Upper lobe of left lung (tissue), 6 donors: ENCODE results near the gene ELANE. TPM values are rescaled to one million over a fixed set of nuclear protein-coding genes. Genes with fewer than 3 reads are reported as not detected.
"Not testable (repeated sequence)": the region's sequence is repeated elsewhere in the genome, so short reads cannot be mapped to it uniquely, and the experiment has no call there.

Source experiments
- ATAC-seq, 2 donors: fragments of 200-7000 bp; cut with Tn5 transposase; one replicate each; pipeline ENCODE4 v1.9.1; 2022; ENCODE audit warnings: mild to moderate bottlenecking in 2 of 2, moderate library complexity in 2 of 2; ENCODE audit not compliant: low FRiP score in 2 of 2
- DNase-seq, 2 donors: peaks; one replicate each; pipeline ENCODE4 v3.0.0-alpha.2; 2019 to 2020
- H3K27ac ChIP-seq, 4 donors: fragments of 200-600 bp; sonication (generic); one replicate each; pipeline ENCODE4 v1.5.1; 2016 to 2019
- H3K27me3 ChIP-seq, 4 donors: fragments of 200-600 bp; sonication (generic); one replicate each; pipeline ENCODE4 v1.5.1; 2017 to 2019
- H3K36me3 ChIP-seq, 4 donors: fragments of 200-600 bp; sonication (generic); one replicate each; pipeline ENCODE4 v1.5.1; 2016 to 2019
- H3K4me1 ChIP-seq, 4 donors: fragments of 200-600 bp; sonication (generic); one replicate each; pipeline ENCODE4 v1.5.1; 2018 to 2019
- H3K4me3 ChIP-seq, 4 donors: fragments of 200-600 bp; sonication (generic); one replicate each; pipeline ENCODE4 v1.5.1; 2017 to 2019; ENCODE audit warnings: mild to moderate bottlenecking in 2 of 4, moderate library complexity in 1 of 4
- H3K9me3 ChIP-seq, 4 donors: fragments of 200-600 bp; sonication (generic); one replicate each; pipeline ENCODE4 v1.5.1; 2018 to 2019
- EP300 ChIP-seq, 4 donors: sonication (generic); formaldehyde crosslinking; IDR thresholded peaks; one replicate each; pipeline ENCODE4 v1.5.1; 2017; ENCODE audit warnings: antibody characterized with exemption in 4 of 4, control low read depth in 2 of 4
- POLR2A ChIP-seq, 4 donors: fragments of 450-650 bp; IDR thresholded peaks; one replicate each; pipeline ENCODE4 v1.5.1; 2016 to 2017; ENCODE audit warnings: antibody characterized with exemption in 4 of 4, mild to moderate bottlenecking in 2 of 4
- POLR2AphosphoS5 ChIP-seq, 2 donors: sonication (generic); formaldehyde crosslinking; IDR thresholded peaks; one replicate each; pipeline ENCODE4 v1.5.1; 2017; ENCODE audit warnings: antibody characterized with exemption in 2 of 2
- WGBS, 2 donors: methylation state at CpG; one replicate each; pipeline ENCODE4 v1.1.5; 2017 to 2018; 5-methylcytosine and 5-hydroxymethylcytosine counted together
- total RNA-seq, 6 donors: library from RNA; depleted of rRNA in 4 of 6; stranded (reverse); fragments of >200 nt in 4 of 6; gene quantifications; one replicate each; pipeline versions ENCODE4 v1.1.0 to v1.2.1, GENCODE V29; 2016 to 2021
- TF ChIP-seq, protein P1 (sequence below), 6 experiments: fragments of 450-650 bp in 4 of 6; fragments of 200-600 bp in 2 of 6; sonication (generic) in 2 of 6; IDR thresholded peaks; one replicate each; pipeline ENCODE4 v1.5.1; 2016 to 2019; ENCODE audit warnings: antibody characterized with exemption in 6 of 6
- donor health status: DM: no; HTN: no; CAD: no; lungs with moderate emphysema.
- donor health status: DM: no; HTN: yes; CAD: no; lungs with severe emphysema.

The ELANE gene
- total RNA-seq, 6 donors from 2014 or later, result 0.69 to 11.9 (median 1.3) TPM; not detected in 1

DNA sequence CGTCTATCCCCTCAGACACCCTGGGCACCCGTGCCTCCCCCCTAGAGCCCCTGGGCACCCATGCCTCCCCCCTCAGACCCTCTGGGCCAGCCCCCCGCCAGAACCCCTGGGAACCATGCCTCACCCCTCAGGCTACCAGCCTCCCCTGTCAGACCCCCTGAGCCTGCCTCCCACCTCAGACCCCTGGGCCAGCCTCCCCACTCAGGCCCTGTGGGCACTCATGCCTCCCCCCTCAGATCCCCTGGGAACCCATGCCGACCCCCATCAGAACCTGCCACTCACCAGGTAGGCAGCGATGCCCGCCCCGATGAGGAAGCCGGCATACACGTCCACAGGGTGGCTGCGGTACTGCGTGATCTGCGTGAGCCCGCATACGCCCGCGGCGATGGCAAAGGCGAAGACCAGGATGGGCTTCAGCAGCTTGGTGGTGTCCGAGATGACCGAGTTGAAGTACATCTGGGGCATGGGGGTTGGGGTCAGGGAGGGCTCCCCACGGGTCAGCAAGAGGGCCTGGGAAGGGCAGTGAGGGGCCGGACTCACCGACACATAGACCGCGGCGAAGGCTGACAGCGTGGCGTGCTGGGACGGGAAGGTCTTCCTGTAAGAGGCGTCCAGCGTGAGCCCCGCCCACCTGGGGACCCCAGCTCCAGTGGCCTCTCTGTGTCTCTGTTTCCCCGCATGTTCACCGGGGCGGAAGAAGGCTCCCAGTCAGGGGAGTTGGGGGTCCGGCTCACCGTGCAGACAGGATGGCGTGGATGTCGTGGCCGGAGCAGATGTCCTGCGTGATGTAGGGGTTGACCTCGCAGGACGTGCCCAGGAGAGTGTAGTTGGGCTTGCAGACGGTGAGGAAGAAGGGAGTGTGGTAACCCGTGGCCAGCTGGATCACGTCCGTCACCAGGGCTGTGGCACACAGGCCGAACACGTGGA, 37.7 kb upstream of the ELANE start:
- H3K27me3 ChIP-seq, result no peaks in the 10 kb centered on the region
- TF ChIP-seq, protein P1, sequence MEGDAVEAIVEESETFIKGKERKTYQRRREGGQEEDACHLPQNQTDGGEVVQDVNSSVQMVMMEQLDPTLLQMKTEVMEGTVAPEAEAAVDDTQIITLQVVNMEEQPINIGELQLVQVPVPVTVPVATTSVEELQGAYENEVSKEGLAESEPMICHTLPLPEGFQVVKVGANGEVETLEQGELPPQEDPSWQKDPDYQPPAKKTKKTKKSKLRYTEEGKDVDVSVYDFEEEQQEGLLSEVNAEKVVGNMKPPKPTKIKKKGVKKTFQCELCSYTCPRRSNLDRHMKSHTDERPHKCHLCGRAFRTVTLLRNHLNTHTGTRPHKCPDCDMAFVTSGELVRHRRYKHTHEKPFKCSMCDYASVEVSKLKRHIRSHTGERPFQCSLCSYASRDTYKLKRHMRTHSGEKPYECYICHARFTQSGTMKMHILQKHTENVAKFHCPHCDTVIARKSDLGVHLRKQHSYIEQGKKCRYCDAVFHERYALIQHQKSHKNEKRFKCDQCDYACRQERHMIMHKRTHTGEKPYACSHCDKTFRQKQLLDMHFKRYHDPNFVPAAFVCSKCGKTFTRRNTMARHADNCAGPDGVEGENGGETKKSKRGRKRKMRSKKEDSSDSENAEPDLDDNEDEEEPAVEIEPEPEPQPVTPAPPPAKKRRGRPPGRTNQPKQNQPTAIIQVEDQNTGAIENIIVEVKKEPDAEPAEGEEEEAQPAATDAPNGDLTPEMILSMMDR (IDR thresholded peaks at IDR 0.05), result no peak
- TF ChIP-seq POLR2A (IDR thresholded peaks at IDR 0.05), result no peak
- TF ChIP-seq POLR2AphosphoS5 (IDR thresholded peaks at IDR 0.05), result no peak
- no peak for TF ChIP-seq EP300 (IDR thresholded peaks at IDR 0.05)
- WGBS, 2 donors, result 88 to 92% methylated on average over 32 to 48 of the region's 49 CpGs
- peaks cover 32 to 53% (median 41%) of the 10 kb centered on the region in 4 donors for H3K36me3 ChIP-seq
- no peaks in the 10 kb centered on the region for H3K4me1 ChIP-seq
- no peaks in the 10 kb centered on the region for H3K9me3 ChIP-seq
- no peak overlapping the region for H3K27ac ChIP-seq
- DNase-seq (peak in 1 of 2 donors; percentile 86), ATAC-seq (peak; percentile 1 to 4)
- no peak overlapping the region for H3K4me3 ChIP-seq

DNA sequence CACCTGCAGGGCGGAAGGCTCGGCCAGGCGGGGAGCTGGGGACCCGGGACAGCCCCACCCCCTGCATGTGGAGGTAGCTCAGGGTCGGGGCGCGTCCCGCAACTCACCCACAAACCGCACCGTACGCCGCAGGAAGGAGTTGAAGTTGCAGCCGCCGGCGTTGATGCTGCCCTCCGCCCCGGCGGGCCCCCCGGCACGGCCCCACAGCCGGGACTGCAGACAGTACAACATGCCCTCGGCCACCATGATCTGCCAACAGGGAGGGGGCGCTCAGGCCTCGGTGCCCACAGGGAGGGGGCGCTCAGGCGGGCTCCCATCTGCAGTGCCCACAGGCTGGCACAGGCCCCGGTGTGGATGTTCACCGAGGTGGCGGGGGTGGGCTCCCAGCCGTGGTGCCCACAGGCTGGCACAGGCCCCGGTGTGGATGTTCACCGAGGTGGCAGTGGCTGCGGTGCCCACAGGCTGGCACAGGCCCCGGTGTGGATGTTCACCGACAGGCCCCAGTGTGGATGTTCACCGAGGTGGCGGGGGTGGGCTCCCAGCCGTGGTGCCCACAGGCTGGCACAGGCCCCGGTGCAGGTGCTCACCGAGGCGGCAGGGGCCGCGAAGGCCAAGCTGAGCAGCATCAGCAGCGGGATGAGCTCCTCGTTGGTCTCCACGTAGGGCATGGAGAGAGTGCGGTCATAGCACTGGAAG, 36.9 kb upstream of the ELANE start:
- peak; percentile 4 to 9 for ATAC-seq
- 93 to 100% methylated on average over 1 to 28 of the region's 47 CpGs for WGBS, 2 donors
- no peaks in the 10 kb centered on the region for H3K4me1 ChIP-seq
- peak in 1 of 2 donors; percentile 83 for DNase-seq
- no peak for TF ChIP-seq POLR2AphosphoS5 (IDR thresholded peaks at IDR 0.05)
- TF ChIP-seq, protein P1 (IDR thresholded peaks at IDR 0.05), result no peak
- no peak overlapping the region for H3K27ac ChIP-seq
- H3K36me3 ChIP-seq, result peaks cover 24 to 44% (median 33%) of the 10 kb centered on the region in 4 donors
- H3K4me3 ChIP-seq, result no peak overlapping the region
- H3K9me3 ChIP-seq, result no peaks in the 10 kb centered on the region
- H3K27me3 ChIP-seq, result no peaks in the 10 kb centered on the region

DNA sequence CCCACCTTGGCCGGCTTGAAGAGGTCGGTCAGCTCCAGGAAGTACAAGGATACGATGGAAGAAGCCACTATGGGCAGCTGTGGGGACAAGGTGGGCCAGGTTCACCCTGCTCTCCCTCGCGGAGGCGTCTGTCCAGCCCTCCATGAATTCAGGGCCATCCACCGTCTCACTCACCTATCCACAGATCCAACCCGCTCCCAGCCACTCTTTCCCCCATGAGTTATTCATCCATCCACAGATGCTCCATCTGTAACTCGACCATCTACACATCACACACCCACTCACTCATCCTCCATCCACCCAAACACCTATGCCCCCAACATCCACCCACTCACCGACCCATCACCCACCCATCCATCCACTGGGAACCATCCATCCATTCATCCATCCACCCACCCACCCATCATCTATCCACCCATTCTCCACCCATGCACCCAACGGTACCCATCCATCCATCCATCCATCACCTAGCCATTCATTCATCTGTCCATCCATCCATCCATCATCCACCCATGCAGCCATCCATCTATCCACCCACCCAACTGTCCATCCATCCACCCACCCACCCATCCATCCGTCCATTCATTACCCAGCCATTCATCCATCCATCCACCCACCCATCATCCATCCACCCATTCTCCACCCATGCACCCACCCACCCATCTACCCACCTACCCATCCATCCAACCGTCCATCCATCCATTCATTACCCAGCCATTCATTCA, 36.2 kb upstream of the ELANE start:
- peak in 1 of 2 donors; percentile 4 for ATAC-seq
- Histone ChIP-seq H3K27me3 (no peaks in the 10 kb centered on the region), H3K4me3 (no peak overlapping the region), H3K36me3 (peaks cover 17 to 37% (median 26%) of the 10 kb centered on the region in 4 donors), H3K4me1 (no peaks in the 10 kb centered on the region), H3K27ac (no peak overlapping the region), H3K9me3 (no peaks in the 10 kb centered on the region)
- TF ChIP-seq EP300 (IDR thresholded peaks at IDR 0.05) (no peak), POLR2A (IDR thresholded peaks at IDR 0.05) (no peak), POLR2AphosphoS5 (IDR thresholded peaks at IDR 0.05) (no peak)
- TF ChIP-seq, protein P1 (IDR thresholded peaks at IDR 0.05), result no peak
- 94 to 97% methylated on average over 13 of the region's 13 CpGs for WGBS, 2 donors
- DNase-seq, result no peak

DNA sequence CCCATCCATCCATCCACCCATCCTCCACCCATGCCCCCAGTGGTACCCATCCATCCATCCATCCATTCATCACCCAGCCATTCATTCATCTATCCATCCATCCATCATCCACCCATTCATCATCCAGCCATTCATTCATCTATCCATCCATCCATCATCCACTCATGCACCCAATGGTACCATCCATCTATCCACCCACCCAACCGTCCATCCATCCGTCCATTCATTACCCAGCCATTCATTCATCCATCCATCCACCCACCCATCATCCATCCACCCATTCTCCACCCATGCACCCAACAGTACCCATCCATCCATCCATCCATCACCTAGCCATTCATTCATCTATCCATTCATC, 35.6 kb upstream of the ELANE start:
- Histone ChIP-seq H3K4me1 (peaks cover 3 to 5% (median 4%) of the 10 kb centered on the region in 4 donors), H3K4me3 (no peak overlapping the region), H3K36me3 (peaks cover 12 to 32% (median 21%) of the 10 kb centered on the region in 4 donors), H3K27ac (no peak overlapping the region), H3K27me3 (peaks cover 0 to 4% (median 2%) of the 10 kb centered on the region in 4 donors), H3K9me3 (no peaks in the 10 kb centered on the region)
- 94 to 100% methylated on average over 2 of the region's 2 CpGs for WGBS, 2 donors
- no peak for ATAC-seq
- TF ChIP-seq EP300 (IDR thresholded peaks at IDR 0.05) (no peak), POLR2A (IDR thresholded peaks at IDR 0.05) (no peak), POLR2AphosphoS5 (IDR thresholded peaks at IDR 0.05) (no peak)
- TF ChIP-seq, protein P1 (IDR thresholded peaks at IDR 0.05), result no peak
- DNase-seq, result no peak

DNA sequence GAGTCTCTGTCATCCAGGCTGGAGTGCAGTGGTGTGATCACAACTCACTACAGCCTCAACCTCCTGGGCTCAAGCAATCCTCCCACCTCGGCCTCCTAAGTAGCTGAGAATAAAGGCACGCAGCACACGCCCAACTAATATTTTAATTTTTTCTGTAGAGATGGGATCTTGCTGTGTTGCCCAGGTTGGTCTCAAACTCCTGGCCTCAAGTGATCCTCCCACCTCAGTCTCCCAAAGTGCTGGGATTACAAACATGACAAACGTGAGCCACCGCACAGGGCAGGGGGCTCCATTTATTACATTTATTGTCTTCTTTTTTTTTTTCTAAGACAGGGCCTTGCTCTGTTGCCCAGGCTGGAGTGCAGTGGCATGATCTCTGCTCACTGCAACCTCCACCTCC, 31.9 kb upstream of the ELANE start:
- not testable (repeated sequence) for DNase-seq, H3K4me3 ChIP-seq, H3K9me3 ChIP-seq, ATAC-seq, H3K27ac ChIP-seq, H3K36me3 ChIP-seq
- peaks cover 0 to 20% (median 11%) of the 10 kb centered on the region in 4 donors for H3K27me3 ChIP-seq
- peaks cover 21 to 27% (median 23%) of the 10 kb centered on the region in 4 donors for H3K4me1 ChIP-seq
- 92 to 94% methylated on average over 5 of the region's 5 CpGs for WGBS, 2 donors
